Measurements from ENCODE around the gene SLC2A5.

SLC2A5 gene

DNA sequence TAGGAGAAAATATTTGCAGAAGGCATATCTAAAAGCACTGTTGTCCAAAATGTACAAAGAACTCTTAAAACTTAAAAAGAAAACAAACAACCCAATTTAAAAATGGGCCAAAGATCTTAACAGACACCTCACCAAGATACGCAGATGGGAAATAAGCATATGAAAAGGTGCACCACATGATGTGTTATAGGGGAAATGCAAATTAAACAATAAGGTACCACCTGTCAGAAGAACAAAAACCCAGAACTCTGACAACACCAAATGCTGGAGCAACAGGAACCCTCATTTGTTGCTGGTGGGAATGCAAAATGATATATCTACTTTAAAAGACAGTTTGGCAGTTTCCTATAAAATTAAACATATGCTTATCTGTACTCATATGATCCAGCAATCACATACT is 18.1 kb downstream of the SLC2A5 start:
- no peak for DNase-seq (ENCODE audit: insufficient read length, low spot score)
- TF ChIP-seq, protein P1, sequence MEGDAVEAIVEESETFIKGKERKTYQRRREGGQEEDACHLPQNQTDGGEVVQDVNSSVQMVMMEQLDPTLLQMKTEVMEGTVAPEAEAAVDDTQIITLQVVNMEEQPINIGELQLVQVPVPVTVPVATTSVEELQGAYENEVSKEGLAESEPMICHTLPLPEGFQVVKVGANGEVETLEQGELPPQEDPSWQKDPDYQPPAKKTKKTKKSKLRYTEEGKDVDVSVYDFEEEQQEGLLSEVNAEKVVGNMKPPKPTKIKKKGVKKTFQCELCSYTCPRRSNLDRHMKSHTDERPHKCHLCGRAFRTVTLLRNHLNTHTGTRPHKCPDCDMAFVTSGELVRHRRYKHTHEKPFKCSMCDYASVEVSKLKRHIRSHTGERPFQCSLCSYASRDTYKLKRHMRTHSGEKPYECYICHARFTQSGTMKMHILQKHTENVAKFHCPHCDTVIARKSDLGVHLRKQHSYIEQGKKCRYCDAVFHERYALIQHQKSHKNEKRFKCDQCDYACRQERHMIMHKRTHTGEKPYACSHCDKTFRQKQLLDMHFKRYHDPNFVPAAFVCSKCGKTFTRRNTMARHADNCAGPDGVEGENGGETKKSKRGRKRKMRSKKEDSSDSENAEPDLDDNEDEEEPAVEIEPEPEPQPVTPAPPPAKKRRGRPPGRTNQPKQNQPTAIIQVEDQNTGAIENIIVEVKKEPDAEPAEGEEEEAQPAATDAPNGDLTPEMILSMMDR (IDR thresholded peaks at IDR 0.05; ENCODE audit: insufficient read depth, missing control alignments), result no peak
- no peak for FAIRE-seq

DNA sequence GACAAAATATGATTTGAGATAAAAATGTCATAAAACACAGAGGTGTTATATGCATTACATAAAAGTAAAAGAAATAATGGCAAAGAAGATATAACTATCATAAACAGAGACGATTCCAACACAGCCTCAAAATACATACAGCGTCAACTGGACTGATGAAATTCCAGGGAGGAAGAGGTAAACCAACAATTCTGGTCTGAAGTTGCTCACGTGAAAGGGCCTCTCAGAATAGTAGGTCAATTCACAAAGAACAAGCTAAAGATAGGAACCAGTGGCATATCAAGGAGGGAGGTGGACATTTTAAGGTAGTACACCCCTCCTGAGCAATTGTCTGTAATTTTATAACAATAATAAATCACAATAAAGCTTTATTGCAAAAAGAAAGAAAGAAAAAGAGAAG is 18.6 kb downstream of the SLC2A5 start:
- DNase-seq (ENCODE audit: insufficient read length, low spot score), result no peak
- no peak for FAIRE-seq
- TF ChIP-seq, protein P1 (IDR thresholded peaks at IDR 0.05; ENCODE audit: insufficient read depth, missing control alignments), result no peak

DNA sequence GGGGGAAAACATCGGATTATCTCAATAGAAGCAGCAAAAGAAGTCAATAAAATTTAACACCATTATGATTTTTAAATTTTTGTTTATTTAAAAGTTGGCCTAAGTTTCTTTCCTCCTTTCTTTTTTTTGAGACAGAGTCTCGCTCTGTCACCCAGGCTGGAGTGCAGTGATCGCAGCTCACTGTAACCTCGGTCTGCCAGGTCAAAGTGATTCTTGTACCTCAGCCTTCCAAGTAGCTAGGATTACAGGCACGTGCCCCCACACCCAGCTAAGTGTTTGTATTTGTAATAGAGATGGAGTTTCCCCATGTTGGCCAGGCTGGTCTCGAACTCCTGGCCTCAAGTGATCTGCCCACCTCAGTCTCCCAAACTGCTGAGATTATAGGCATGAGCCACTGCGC is 20.9 kb downstream of the SLC2A5 start:
- no peak for FAIRE-seq
- TF ChIP-seq, protein P1 (IDR thresholded peaks at IDR 0.05; ENCODE audit: insufficient read depth, missing control alignments), result no peak
- no peak for DNase-seq (ENCODE audit: insufficient read length, low spot score)

DNA sequence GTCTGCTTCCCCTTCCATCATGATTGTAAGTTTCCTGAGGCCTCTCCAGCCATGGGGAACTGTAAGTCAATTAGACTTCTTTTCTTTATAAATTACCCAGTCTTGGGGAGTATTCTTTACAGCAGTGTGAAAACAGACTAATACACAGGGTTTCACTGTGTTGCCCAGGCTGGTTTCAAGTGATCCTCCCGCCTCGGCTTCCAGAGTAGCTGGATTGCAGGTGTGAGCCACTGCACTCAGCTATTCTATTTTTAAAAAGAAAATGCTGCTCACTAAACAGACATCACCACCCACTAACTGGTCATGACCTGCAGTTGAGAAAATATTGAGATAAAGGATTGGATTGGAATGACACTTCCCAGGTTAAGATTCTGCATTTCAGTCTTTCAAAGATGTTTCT is 22.4 kb downstream of the SLC2A5 start:
- TF ChIP-seq, protein P1 (IDR thresholded peaks at IDR 0.05; ENCODE audit: insufficient read depth, missing control alignments), result no peak
- no peak for FAIRE-seq
- no peak for DNase-seq (ENCODE audit: insufficient read length, low spot score)

DNA sequence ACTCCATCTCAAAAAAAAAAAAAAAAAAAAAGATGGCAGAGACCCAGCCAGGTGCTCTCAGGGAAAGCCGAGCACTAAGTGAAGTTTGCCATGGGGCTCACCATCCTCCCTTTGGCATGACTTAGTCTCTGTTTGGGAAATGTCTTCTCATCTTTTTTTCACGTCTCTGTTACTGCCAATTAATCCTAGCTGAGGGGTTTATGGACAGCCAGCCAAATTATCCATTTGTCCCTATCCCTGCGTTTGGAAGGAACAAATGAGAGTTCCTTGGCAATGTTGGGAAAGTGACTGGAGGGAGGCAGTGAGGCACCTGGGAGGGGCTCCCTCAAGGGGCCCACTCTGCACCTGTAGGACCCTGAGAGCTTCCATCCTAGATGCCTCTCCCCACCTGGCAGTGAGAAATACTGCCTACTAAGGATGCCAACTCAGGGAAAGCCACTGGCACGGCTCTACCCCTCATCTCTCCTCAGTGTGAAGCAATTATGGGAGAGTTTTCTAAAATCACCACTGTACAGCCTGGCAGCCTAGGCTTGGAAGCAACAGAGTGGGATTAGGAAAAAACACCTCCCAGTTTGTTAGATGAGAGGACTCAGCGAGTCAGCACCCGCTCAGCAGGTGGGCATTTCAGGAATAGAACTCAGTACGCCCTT is 23.4 kb downstream of the SLC2A5 start:
- DNase-seq (ENCODE audit: insufficient read length, low spot score) (no peak), FAIRE-seq (no peak)
- TF ChIP-seq, protein P1 (IDR thresholded peaks at IDR 0.05; ENCODE audit: insufficient read depth, missing control alignments), result no peak

- FAIRE-seq (no peak), DNase-seq (ENCODE audit: insufficient read length, low spot score) (no peak)
- TF ChIP-seq, protein P1 (IDR thresholded peaks at IDR 0.05; ENCODE audit: insufficient read depth, missing control alignments), result no peak
Observed at GRCh38 chr1:9044236-9044635, 25.2 kb downstream of the SLC2A5 start.

GRCh38 chr1:9042272-9042671 is 27.2 kb downstream of the SLC2A5 start:
- FAIRE-seq, result no peak
- no peak for DNase-seq (ENCODE audit: insufficient read length, low spot score)
- TF ChIP-seq, protein P1 (IDR thresholded peaks at IDR 0.05; ENCODE audit: insufficient read depth, missing control alignments), result no peak

Data from D721Med (cell line).